Smooth muscle cell (in vitro differentiated cells): ENCODE data around the gene INHBC. TPM values are rescaled to one million over a fixed set of nuclear protein-coding genes. Genes with fewer than 3 reads are reported as not detected.

ENCODE experiments used
- DNase-seq: peaks from one replicate; lab custom pipeline; 2025; ENCODE audit not compliant: unreplicated experiment; lab: John Stamatoyannopoulos, UW
- H2AFZ ChIP-seq: fragments of 200-600 bp; sonication (generic); 2 replicates; pipeline ENCODE4 v1.6.0; 2016; ENCODE audit warnings: antibody characterized with exemption, low read depth, mild to moderate bottlenecking
- H3F3A ChIP-seq: fragments of 200-600 bp; sonication (generic); 2 replicates; pipeline ENCODE4 v1.6.0; 2017; ENCODE audit warnings: antibody characterized with exemption, low read depth
- H3K27ac ChIP-seq: fragments of 200-600 bp; sonication (generic); 2 replicates; pipeline ENCODE4 v1.5.1; 2016; ENCODE audit warnings: low read depth, mild to moderate bottlenecking
- H3K27me3 ChIP-seq: fragments of 200-600 bp; sonication (generic); 2 replicates; pipeline ENCODE4 v1.6.1; 2016; ENCODE audit warnings: low read depth, mild to moderate bottlenecking
- H3K36me3 ChIP-seq: fragments of 200-600 bp; sonication (generic); 2 replicates; pipeline ENCODE4 v1.5.1; 2016; ENCODE audit warnings: low read depth
- H3K4me1 ChIP-seq: fragments of 200-600 bp; sonication (generic); 2 replicates; pipeline ENCODE4 v1.5.1; 2016; ENCODE audit warnings: low read depth
- H3K4me2 ChIP-seq: fragments of 200-600 bp; sonication (generic); 2 replicates; pipeline ENCODE4 v1.6.0; 2016; ENCODE audit warnings: mild to moderate bottlenecking
- H3K4me3 ChIP-seq: fragments of 200-600 bp; sonication (generic); 2 replicates; pipeline ENCODE4 v1.5.1; 2016; ENCODE audit warnings: mild to moderate bottlenecking
- H3K79me2 ChIP-seq: fragments of 200-600 bp; sonication (generic); 2 replicates; pipeline ENCODE4 v1.6.0; 2016; ENCODE audit warnings: low read depth, mild to moderate bottlenecking
- H3K9ac ChIP-seq: fragments of 200-600 bp; sonication (generic); 2 replicates; pipeline ENCODE4 v1.6.0; 2016; ENCODE audit warnings: low read depth
- H3K9me3 ChIP-seq: fragments of 200-600 bp; sonication (generic); replicated peaks from 2 replicates; pipeline ENCODE4 v1.5.1; 2016; ENCODE audit warnings: low read depth
- H4K20me1 ChIP-seq: fragments of 200-600 bp; sonication (generic); 2 replicates; pipeline ENCODE4 v1.6.0; 2016; ENCODE audit warnings: low read depth
- WGBS: methylation state at CpG from one replicate; pipeline ENCODE4 v1.1.7; 2016; ENCODE audit warnings: low lambda C conversion rate; 5-methylcytosine and 5-hydroxymethylcytosine counted together
- polyA plus RNA-seq: library from polyadenylated mRNA; unstranded; fragments of >200 nt; fragmentation: Nextera tagmentation; extraction: Ambion mirVana; gene quantifications from 2 replicates; pipeline ENCODE4 v1.2.1, GENCODE V29; 2016
- total RNA-seq: library from RNA; depleted of rRNA; stranded (reverse); fragments of >200 nt; gene quantifications from 2 replicates; pipeline ENCODE4 v1.2.3, GENCODE V29; 2014
- TF ChIP-seq, protein P1 (sequence below): fragments of 200-600 bp; sonication (generic); IDR thresholded peaks from 2 replicates; pipeline ENCODE4 v1.5.1; 2017; ENCODE audit warnings: borderline replicate concordance, mild to moderate bottlenecking, antibody characterized with exemption; ENCODE audit not compliant: insufficient read depth, poor library complexity, severe bottlenecking

INHBC gene
- total and polyA plus RNA-seq, 2 experiments from 2014 or later: 0.42 TPM; not detected in 1

DNA sequence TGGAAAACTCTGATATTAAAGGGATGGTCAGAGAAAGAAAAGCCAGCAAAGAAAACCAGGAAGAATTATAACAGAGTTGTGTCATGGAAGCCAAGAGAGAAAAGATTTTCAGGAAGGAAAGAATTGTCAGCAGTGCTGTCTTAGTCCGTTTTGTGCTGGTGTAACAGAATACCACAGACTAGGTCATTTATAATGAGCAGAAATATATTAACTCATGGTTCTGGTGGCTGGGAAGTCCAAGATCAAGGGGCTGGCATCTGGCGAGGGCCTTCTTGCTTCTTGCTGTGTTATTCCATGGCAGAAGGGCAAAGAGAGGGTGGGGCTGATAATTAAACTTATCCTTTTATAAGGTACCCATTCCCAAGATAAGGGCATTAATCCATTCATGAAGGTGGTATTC lies 14.1 kb downstream of the INHBC start:
- Histone ChIP-seq H3K27ac (no peak overlapping the region), H2AFZ (no peak overlapping the region), H3K9me3 (no peaks in the 10 kb centered on the region), H3K27me3 (no peaks in the 10 kb centered on the region), H3K4me1 (no peaks in the 10 kb centered on the region), H4K20me1 (no peaks in the 10 kb centered on the region), H3K4me3 (no peak overlapping the region), H3K79me2 (no peaks in the 10 kb centered on the region), H3K9ac (no peak overlapping the region), H3K4me2 (no peak overlapping the region), H3F3A (no peaks in the 10 kb centered on the region), H3K36me3 (no peaks in the 10 kb centered on the region)
- TF ChIP-seq, protein P1, sequence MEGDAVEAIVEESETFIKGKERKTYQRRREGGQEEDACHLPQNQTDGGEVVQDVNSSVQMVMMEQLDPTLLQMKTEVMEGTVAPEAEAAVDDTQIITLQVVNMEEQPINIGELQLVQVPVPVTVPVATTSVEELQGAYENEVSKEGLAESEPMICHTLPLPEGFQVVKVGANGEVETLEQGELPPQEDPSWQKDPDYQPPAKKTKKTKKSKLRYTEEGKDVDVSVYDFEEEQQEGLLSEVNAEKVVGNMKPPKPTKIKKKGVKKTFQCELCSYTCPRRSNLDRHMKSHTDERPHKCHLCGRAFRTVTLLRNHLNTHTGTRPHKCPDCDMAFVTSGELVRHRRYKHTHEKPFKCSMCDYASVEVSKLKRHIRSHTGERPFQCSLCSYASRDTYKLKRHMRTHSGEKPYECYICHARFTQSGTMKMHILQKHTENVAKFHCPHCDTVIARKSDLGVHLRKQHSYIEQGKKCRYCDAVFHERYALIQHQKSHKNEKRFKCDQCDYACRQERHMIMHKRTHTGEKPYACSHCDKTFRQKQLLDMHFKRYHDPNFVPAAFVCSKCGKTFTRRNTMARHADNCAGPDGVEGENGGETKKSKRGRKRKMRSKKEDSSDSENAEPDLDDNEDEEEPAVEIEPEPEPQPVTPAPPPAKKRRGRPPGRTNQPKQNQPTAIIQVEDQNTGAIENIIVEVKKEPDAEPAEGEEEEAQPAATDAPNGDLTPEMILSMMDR: no peak
- whole genome bisulfite sequencing: 88% methylated on average over 2 of the region's 2 CpGs
- DNase-seq: no peak

DNA sequence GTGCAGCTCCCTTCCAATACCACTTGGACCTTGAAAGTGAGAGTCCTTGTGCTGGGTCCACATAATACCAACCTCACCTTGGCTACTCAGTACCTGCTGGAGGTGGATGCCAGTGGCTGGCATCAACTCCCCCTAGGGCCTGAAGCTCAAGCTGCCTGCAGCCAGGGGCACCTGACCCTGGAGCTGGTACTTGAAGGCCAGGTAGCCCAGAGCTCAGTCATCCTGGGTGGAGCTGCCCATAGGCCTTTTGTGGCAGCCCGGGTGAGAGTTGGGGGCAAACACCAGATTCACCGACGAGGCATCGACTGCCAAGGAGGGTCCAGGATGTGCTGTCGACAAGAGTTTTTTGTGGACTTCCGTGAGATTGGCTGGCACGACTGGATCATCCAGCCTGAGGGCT lies 14.8 kb downstream of the INHBC start:
- Histone ChIP-seq H3F3A (no peaks in the 10 kb centered on the region), H4K20me1 (no peaks in the 10 kb centered on the region), H3K4me3 (no peak overlapping the region), H3K4me1 (peaks cover under 1% of the 10 kb centered on the region), H3K79me2 (no peaks in the 10 kb centered on the region), H3K9me3 (no peaks in the 10 kb centered on the region), H3K36me3 (no peaks in the 10 kb centered on the region), H3K27ac (no peak overlapping the region), H3K4me2 (no peak overlapping the region), H2AFZ (no peak overlapping the region), H3K27me3 (no peaks in the 10 kb centered on the region), H3K9ac (no peak overlapping the region)
- 98% methylated on average over 7 of the region's 7 CpGs for WGBS
- TF ChIP-seq, protein P1: no peak
- DNase-seq: no peak

DNA sequence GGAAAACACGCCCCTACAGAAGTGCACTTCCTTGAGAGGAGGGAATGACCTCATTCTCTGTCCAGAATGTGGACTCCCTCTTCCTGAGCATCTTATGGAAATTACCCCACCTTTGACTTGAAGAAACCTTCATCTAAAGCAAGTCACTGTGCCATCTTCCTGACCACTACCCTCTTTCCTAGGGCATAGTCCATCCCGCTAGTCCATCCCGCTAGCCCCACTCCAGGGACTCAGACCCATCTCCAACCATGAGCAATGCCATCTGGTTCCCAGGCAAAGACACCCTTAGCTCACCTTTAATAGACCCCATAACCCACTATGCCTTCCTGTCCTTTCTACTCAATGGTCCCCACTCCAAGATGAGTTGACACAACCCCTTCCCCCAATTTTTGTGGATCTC lies 15.5 kb downstream of the INHBC start:
- no peak overlapping the region for H3K4me2 ChIP-seq
- TF ChIP-seq, protein P1: no peak
- no peaks in the 10 kb centered on the region for H3F3A ChIP-seq
- H3K27ac ChIP-seq: no peak overlapping the region
- H3K4me3 ChIP-seq: no peak overlapping the region
- H4K20me1 ChIP-seq: no peaks in the 10 kb centered on the region
- peaks cover 5% of the 10 kb centered on the region for H3K4me1 ChIP-seq
- DNase-seq: no peak
- no peaks in the 10 kb centered on the region for H3K27me3 ChIP-seq
- 100% methylated on average over 3 of the region's 3 CpGs for WGBS
- no peaks in the 10 kb centered on the region for H3K79me2 ChIP-seq
- no peak overlapping the region for H3K9ac ChIP-seq
- H3K9me3 ChIP-seq: no peaks in the 10 kb centered on the region
- no peak overlapping the region for H2AFZ ChIP-seq
- H3K36me3 ChIP-seq: no peaks in the 10 kb centered on the region

DNA sequence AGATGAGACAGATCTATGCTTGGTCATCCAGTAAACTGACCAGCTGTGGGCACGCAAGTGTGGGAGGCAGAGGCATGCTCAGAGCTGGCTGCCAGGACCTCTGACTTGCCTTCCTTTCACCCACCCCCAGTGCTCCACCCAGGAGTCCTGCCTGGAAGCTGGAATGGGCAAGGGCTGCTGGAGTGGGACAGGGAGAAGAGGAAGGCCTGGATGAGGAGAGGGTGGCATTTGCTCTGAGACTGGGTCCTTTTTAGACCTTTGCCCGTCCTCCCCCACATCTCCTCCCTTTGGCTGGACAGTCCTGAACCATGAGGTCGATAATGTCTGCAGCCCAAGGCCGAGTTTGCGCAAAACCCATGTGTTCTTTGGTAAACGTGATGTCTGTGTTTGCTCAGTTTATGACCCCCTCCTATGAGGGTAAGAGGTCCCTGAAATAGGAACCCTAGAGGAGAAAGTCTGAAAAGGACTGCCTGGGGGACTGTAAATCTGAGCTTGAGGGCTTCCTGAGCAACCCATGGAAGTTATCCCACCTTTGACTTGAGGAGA lies 16.7 kb downstream of the INHBC start:
- no peaks in the 10 kb centered on the region for H3K27me3 ChIP-seq
- no peak overlapping the region for H2AFZ ChIP-seq
- no peak for DNase-seq
- H3K36me3 ChIP-seq: no peaks in the 10 kb centered on the region
- H3K4me3 ChIP-seq: no peak overlapping the region
- H3K79me2 ChIP-seq: peaks cover 1% of the 10 kb centered on the region
- WGBS: 84% methylated on average over 6 of the region's 6 CpGs
- TF ChIP-seq, protein P1: no peak
- peaks cover 12% of the 10 kb centered on the region for H3K4me1 ChIP-seq
- H3K9me3 ChIP-seq: no peaks in the 10 kb centered on the region
- no peaks in the 10 kb centered on the region for H4K20me1 ChIP-seq
- H3K4me2 ChIP-seq: peak overlapping the region; percentile 47
- H3K27ac ChIP-seq: peak overlapping the region; percentile 80
- no peaks in the 10 kb centered on the region for H3F3A ChIP-seq
- no peak overlapping the region for H3K9ac ChIP-seq
